Stimulated activated naive CD8-positive, alpha-beta T cell treated with anti-CD3 and anti-CD28 coated beads, Interleukin-15, Interleukin-2, amounts not matched to agents 100 U/mL and 50 U/mL, for 24 hours (primary cell): ENCODE data around the gene RAC2.
A peak's percentile ranks its signal among the peaks of the same experiment; 100 is the strongest.

Experiments
- ATAC-seq: fragments of 150-1000 bp; cut with Tn5 transposase; one replicate; pipeline ENCODE4 v1.10.0; 2021
- DNase-seq: peaks from one replicate; pipeline ENCODE4 v3.0.0; 2021

The RAC2 gene

GRCh38 chr22:37221424-37222333 is 22.4 kb downstream of the RAC2 start:
- DNase-seq (no peak), ATAC-seq (no peak)

GRCh38 chr22:37220543-37220981 is 23.5 kb downstream of the RAC2 start:
- DNase-seq = no peak
- ATAC-seq = no peak

DNA sequence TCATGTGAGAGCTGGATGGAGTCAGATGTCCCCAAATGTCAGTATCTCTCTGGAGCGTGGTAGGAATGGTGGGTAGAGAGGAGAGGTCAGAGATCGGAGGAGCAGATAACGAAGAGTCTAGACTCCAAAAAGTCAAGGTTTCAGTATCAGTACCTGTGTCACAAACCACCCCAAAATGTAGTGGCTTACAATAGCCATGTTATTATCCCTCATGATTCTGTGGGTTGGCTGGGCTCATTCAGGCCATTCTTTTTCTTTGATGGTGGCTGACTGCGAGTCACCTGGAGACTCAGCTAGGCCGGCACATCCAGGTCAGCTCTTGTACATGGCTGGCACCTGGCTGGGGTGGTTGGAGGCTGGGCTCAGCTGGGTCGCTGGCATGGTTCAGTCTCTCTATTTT is 24.5 kb downstream of the RAC2 start:
- ATAC-seq = peak; percentile 26
- no peak for DNase-seq

DNA sequence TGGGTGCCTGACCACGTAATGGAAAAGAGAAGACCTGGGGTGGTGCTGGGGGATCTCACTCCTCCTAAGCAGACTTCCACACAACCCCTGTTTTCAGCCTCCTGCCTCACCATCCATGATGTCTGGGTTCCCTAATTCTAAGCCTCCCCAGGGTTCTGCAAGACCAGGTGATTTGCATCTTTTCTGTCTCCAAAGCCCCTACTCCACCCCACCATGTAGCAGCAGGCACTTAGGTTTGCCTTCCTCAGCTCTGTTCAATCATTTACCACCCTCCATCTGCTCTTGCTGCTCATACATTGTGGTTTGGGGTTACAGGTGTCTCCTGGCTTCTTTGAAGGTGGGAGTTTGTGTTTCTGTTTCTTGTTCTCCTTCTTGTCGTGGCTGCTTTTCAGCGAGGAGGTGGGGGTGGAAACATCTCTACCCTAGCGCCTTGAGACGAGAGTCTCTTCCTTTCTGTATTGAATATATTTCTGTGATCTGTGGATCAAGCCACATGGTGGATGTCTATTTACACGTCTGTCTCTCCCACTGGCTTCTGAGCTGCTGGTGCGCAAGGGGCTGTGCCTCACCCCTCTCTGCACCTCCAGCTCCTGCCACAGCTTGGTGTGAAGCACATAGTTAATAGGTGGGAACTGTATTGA is 25.2 kb downstream of the RAC2 start:
- ATAC-seq = peak; percentile 80

DNA sequence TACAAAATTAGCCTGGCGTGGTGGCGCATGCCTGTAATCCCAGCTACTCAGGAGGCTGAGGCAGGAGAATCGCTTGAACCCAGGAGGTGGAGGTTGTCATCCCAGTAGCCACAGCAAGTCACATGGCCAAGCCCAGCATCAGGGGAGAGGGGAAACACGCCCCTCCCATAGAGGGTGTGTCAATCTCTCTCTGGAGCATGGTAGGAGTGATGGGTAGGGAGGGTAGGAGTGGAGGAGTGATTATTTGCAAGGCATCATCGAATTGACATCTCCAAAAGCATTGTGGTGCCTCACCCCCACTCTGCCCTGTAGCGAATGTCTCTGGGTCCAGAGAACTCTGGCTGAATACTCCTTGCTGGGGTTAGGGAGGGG is 25.7 kb downstream of the RAC2 start:
- DNase-seq = no peak
- peak; percentile 9 for ATAC-seq

More for the DNA sequence above, 25.2 kb downstream of the RAC2 start:
- DNase-seq = no peak

DNA sequence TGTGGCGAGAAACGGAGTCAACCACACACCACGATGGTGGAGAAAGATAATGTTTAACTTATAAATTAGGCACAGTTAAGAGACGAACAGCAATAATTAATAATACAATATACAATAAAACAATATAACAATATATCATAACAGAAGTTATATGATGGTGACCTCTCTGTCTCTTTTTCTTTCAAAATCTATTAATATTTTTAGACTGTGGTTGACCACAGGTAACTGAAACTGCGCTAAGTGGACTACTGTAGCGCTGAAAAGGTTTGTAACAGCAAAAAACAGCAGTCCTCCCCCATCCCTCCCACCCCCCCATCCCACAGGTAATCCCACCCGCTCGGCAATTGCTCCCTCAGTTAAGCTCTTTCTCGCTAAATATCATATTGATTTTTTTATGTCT is 28.2 kb downstream of the RAC2 start:
- ATAC-seq (no peak), DNase-seq (no peak)

DNA sequence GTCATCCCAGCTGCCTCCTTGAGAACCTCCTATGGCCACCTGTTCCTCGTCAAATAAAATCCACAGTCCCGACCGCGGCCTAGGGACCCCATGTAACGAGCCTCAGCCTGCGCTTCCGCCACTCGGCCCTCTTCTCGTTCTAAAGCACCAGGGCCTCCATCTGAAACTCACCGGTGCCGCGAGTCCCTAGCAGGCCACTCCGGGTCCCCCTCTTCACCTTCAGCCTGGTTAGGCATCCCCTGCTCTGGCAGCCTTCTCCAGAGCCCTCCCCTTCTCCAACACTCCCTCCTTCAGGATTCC is 29.4 kb downstream of the RAC2 start:
- DNase-seq = no peak

DNA sequence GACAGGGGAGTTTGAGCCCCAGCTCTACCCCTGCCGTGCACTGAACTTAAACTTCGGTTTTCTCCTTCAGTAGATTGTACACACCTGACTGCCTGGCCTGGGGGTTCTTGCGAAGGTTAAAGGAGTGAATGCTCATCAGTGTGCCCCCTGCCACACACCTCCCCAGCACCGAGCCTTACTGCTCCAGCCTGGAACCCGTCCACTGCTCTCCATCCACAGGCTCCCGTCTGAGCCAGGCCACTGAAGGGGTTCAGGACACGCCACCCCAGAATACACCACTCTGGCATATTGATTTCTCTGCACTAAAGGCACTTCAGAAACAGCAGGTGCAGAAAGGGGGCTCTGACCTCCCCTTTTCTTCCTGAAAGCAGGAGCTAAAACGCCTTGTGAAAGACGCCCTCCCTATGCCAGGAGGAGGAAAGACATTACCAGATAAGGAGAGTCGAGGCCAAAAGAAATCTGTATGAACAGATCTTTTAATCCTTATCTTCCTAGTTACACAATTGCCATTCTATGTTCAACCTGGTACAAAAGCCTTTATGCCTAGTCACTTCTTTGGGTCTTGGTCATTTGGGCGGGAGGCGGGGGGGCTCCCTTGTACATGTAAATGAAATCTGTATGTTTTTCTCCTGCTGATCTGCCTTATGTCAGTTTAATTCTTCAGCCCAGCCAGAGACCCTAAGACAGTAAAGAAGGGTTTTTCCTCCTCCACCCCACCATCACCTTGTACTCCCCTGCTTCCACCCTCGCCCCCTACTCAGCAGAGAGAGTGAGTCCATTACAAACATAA is 29.9 kb downstream of the RAC2 start:
- DNase-seq (no peak), ATAC-seq (no peak)

More for the DNA sequence above, 29.4 kb downstream of the RAC2 start:
- no peak for ATAC-seq

DNA sequence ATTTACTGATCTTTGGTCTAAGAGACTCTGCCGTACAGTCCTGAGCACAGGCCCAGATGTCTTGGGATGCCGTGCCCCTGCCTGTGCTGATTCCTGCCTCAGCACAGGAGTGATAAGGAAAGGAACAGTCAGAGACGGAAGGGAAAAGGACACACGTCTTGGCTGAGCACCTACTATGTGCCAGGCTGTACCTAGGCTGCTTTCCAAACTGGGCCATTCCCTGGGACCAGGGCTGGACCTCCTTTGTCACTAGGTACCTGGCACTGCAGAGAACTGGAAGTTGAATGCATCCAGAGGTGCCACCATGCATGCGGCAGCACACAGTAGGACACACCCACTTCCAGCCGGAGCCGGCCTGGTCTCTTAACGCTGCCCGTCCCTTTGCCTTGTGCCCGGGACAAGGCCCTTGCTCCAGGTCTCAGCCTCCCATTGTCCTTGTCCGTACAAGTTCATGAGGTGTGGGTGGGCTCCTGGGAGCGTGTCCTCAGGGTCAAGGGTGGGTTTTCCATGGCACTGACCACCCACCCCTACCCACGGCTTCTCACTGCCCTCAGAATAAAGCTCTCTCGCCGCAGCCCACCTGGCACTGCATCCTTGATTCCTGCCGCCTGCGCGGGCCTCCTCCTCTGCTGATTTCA is 30.7 kb downstream of the RAC2 start:
- no peak for ATAC-seq
- no peak for DNase-seq

DNA sequence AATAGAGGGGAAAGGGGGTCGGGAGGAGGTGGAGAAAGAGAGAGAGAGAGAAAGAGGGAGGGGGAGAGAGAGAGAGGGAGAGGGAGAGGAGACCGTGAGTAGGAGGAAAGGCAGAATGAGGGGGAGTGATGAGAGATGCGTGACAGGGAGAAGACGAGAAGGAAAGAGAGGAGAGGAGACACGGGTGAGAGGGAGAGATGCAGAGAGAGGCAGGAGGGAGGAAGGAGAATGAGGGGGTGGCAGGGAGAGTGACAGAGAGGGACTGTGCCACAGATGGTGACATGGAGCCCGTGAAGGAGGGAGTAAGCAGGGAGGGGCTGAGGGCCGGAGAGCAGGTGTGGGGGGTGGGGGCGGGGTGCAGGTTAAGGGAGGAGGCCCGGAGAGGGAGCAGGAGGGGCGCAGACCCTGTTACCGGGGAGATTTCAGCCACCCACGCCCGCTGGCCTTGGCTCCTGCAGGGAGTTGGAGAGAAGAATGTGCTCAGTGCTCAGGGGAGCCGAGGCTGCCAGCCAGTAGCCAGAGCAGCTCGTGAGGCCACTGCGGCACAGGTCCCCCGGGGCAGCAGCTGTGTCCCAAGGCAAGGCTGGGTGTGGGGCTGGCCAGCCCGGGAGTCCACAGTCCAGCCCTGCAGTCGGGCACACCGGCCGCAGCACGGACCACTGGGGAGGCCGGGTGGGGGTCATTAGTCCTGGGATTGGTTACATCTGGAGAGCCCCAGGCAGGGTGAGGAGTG is 31.7 kb downstream of the RAC2 start, which contains the start of gene SSTR3:
SSTR3 (minus strand) TSS at position 304 of the 733 bp plus-strand sequence. CDS start 4,674 bp downstream, outside the sequence.
- DNase-seq (no peak), ATAC-seq (no peak)

DNA sequence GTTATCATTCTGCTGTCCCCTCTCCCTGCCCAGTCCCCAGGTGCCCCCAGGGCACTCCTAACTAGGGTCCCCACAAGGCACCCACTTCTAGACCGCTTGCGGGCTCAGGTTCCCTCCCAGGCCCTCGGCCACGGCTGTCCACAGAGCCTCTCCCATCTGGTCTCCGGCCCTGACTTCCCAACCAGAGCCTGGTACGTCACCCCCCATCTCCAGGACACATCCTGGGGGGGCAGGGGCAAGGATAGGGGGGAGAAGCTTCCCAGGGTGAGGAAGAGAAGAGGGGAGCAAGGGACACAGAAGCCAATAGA is 32.2 kb downstream of the RAC2 start:
- ATAC-seq (no peak), DNase-seq (no peak)

GRCh38 chr22:37211075-37211865 is 32.8 kb downstream of the RAC2 start:
- ATAC-seq (no peak), DNase-seq (no peak)

- DNase-seq = no peak
Measured at GRCh38 chr22:37210041-37210803, 33.8 kb downstream of the RAC2 start.

DNA sequence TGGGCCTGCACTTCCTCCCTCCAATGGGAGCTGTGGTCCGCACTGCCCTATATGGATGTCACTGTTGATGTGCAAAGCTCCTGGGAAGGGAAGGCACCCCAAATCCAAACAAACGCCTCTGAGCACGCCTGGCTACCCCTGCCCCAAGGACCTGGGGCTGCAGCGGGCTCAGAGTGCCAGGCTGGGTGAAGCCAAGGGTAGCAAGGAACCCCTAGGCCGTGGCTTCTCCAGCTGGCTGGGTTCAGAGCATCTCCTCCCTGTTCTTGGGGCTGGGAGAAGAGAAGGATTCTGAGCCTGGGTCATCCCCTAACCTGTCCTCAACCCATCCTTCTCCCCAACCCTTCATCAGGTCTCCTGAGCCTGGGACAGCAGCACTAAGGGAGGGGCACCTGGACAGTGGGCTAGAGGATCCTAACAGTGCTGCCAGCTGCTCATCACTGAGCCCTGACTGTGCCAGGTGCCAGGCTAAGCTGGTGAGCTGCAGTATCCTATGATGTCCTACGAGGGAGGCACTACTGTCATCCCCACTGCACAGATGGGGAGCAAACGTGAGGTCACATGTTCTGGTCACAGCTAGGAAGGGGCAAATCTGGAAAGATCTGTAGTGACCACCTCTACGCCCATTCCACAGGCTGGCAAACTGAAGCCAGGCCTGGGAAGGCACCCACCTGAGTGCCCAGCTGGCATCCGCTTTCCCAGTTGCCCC is 34.8 kb downstream of the RAC2 start:
- no peak for ATAC-seq

More at GRCh38 chr22:37210041-37210803, 33.8 kb downstream of the RAC2 start:
- ATAC-seq = no peak

DNA sequence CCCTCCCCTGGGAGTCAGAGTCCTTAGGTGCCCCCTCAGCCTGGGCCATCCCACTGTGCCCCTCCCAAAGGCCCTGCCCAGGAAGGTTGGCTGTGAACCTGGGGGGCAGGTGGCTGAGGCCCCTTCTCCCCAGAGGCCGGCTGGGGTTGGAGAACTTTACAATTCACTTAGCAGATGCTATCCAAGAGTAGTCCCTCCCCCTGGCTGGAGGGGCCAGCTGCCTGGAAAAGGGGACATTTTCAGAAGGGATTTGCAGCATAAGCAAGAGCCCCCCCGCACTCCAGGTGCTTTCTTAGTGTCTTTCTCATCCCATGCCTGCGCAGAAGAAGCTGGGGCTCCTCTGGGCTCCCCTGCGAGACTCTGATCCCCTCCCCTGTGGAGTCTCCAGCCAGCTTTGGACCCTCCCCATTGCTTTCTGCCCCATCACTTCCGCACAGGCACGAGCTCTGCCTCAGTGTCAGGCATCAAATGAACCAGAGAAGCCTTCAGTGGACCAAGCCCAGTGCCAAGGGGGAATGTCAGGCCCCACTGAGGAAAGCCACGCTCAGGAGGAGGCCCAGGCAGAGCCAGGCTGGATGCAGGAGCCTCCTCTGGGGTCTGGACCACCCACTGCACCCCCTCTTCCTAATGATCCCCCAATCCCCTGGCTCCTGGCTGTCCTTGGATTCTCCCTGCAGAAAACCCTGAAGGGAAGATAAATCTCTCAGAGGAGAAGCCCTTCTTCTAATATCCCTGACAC is 35.5 kb downstream of the RAC2 start:
- ATAC-seq (no peak), DNase-seq (no peak)

More for the DNA sequence above, 34.8 kb downstream of the RAC2 start:
- no peak for DNase-seq

GRCh38 chr22:37207981-37208380 is 36.1 kb downstream of the RAC2 start:
- ATAC-seq = no peak

DNA sequence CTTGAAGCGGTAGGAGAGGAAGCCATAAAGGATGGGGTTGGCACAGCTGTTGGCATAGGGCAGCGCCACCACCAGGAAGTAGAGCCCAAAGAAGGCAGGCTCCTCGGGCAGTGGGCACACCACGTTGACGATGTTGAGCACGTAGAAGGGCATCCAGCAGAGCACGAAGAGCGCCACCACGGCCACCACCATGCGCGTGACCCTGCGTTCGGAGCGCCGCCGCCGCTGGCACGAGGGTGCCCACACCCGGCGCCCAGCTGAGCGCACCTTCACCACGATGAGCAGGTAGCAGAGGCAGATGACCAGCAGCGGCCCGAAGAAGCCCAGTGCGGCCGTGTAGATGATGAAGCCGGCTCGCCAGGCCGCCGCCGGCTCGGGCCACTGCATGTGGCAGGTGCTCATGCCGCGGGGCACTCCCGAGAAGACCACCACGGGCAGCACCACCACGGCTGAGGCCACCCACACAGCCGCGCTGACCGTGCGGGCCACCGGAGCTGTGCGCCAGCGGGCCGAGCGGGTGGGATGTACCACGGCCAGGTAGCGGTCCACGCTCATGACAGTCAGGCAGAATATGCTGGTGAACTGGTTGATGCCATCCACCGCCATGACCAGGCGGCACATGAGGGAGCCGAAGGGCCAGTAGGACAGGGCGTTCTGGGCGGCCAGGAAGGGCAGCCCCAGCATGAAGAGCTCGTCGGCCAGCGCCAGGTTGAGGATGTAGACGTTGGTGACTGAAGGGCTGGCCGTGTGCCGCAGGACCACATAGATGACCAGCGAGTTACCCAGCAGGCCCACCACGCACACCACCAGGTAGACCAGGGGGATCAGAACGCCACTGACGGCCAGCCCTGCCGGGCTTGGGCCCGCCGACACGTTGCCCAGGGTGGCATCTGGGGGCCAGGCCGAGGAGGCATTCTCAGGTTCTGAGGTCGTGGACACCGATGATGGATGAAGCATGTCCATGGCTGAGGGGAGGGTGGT is 36.9 kb downstream of the RAC2 start:
- no peak for ATAC-seq
- no peak for DNase-seq

More at GRCh38 chr22:37207981-37208380, 36.1 kb downstream of the RAC2 start:
- no peak for DNase-seq
